Testis (tissue), 3 donors: ENCODE results near the gene FAM184A. TPM values are rescaled to one million over a fixed set of nuclear protein-coding genes. Genes with fewer than 3 reads are reported as not detected.

Source experiments
- DNase-seq: peaks from one replicate; pipeline ENCODE4 v3.0.0-alpha.2; 2019
- H3K27ac ChIP-seq, 2 donors: fragments of 200-600 bp; sonication (generic); one replicate each; pipeline ENCODE4 v1.5.1; 2019
- H3K27me3 ChIP-seq: fragments of 200-600 bp; sonication (generic); one replicate; pipeline ENCODE4 v1.5.1; 2019
- H3K36me3 ChIP-seq: fragments of 200-600 bp; sonication (generic); one replicate; pipeline ENCODE4 v1.5.1; 2017; ENCODE audit warnings: low read depth; ENCODE audit errors: missing control alignments
- H3K4me1 ChIP-seq: fragments of 200-600 bp; sonication (generic); one replicate; pipeline ENCODE4 v1.5.1; 2019
- H3K4me3 ChIP-seq, 2 donors: fragments of 200-600 bp; sonication (generic); one replicate each; pipeline ENCODE4 v1.5.1; 2017 to 2019
- H3K9me3 ChIP-seq: fragments of 200-600 bp; sonication (generic); one replicate; pipeline ENCODE4 v1.5.1; 2017
- CTCF ChIP-seq, 3 experiments: fragments of 450-650 bp in 2 of 3; fragments of 200-600 bp in 1 of 3; sonication (generic) in 1 of 3; IDR thresholded peaks; one replicate each; pipeline ENCODE4 v1.5.1; 2016 to 2019; ENCODE audit warnings: antibody characterized with exemption in 3 of 3, mild to moderate bottlenecking in 2 of 3, moderate library complexity in 1 of 3
- POLR2A ChIP-seq: fragments of 450-650 bp; IDR thresholded peaks from one replicate; pipeline ENCODE4 v1.6.1; 2017; ENCODE audit warnings: antibody characterized with exemption, mild to moderate bottlenecking, moderate library complexity
- WGBS, 2 donors: methylation state at CpG; one replicate each; pipeline ENCODE4 v1.1.5; 2018; 5-methylcytosine and 5-hydroxymethylcytosine counted together
- intact Hi-C: fragments of 100-400 bp; cut with DNase I; formaldehyde crosslinking; loops from one replicate; pipeline ENCODE4 v1.15.1; 2023; ENCODE audit warnings: low total_unique reads
- polyA plus RNA-seq: library from polyadenylated mRNA; stranded (reverse); fragments of 350-450 nt; fragmentation: Illumina TruSeq; extraction: RNeasy Lipid Tissue Mini Kit (QIAGEN cat#74804); gene quantifications from one replicate; pipeline ENCODE4 v1.2.3, GENCODE V29; 2014; ENCODE audit warnings: low read depth, low replicate concordance; ENCODE audit not compliant: insufficient read depth
- total RNA-seq, 2 donors: library from RNA; depleted of rRNA; stranded (reverse); fragments of >200 nt; gene quantifications; one replicate each; pipeline ENCODE4 v1.2.3, GENCODE V29; 2016

Gene FAM184A
- total and polyA plus RNA-seq, 3 donors from 2014 or later: 24.0 to 36.3 (median 24.3) TPM

GRCh38 chr6:118993803-118994251 is 84.6 kb downstream of the FAM184A start:
- H3K4me1 ChIP-seq: no peaks in the 10 kb centered on the region
- WGBS, 2 donors: 94% methylated on average over 3 of the region's 3 CpGs
- H3K27ac ChIP-seq: no peak overlapping the region
- H3K9me3 ChIP-seq: no peaks in the 10 kb centered on the region
- H3K4me3 ChIP-seq: no peak overlapping the region
- no peak for TF ChIP-seq CTCF (IDR thresholded peaks at IDR 0.05)
- TF ChIP-seq POLR2A: no peak
- H3K36me3 ChIP-seq: no peaks in the 10 kb centered on the region
- DNase-seq: no peak
- intact Hi-C loops: no loop called here
- H3K27me3 ChIP-seq: no peaks in the 10 kb centered on the region

GRCh38 chr6:118993358-118993757 is 85.1 kb downstream of the FAM184A start:
- no peaks in the 10 kb centered on the region for H3K9me3 ChIP-seq
- no peak overlapping the region for H3K4me3 ChIP-seq
- H3K36me3 ChIP-seq: no peaks in the 10 kb centered on the region
- TF ChIP-seq CTCF (IDR thresholded peaks at IDR 0.05): no peak
- no peak for TF ChIP-seq POLR2A
- no peak overlapping the region for H3K27ac ChIP-seq
- H3K27me3 ChIP-seq: no peaks in the 10 kb centered on the region
- intact Hi-C loops: no loop called here
- no peaks in the 10 kb centered on the region for H3K4me1 ChIP-seq
- 81 to 92% methylated on average over 1 of the region's 1 CpG for WGBS, 2 donors
- no peak for DNase-seq

- no peak for TF ChIP-seq CTCF (IDR thresholded peaks at IDR 0.05)
- TF ChIP-seq POLR2A: no peak
- WGBS, 2 donors: 93 to 96% methylated on average over 4 of the region's 4 CpGs
- H3K27me3 ChIP-seq: no peaks in the 10 kb centered on the region
- H3K4me1 ChIP-seq: no peaks in the 10 kb centered on the region
- H3K36me3 ChIP-seq: no peaks in the 10 kb centered on the region
- H3K4me3 ChIP-seq: no peak overlapping the region
- no peaks in the 10 kb centered on the region for H3K9me3 ChIP-seq
- H3K27ac ChIP-seq: no peak overlapping the region
- no peak for DNase-seq
- intact Hi-C loops: no loop called here
Measured at GRCh38 chr6:118992186-118992795, 86.2 kb downstream of the FAM184A start.

GRCh38 chr6:118986312-118986711 is 92.2 kb downstream of the FAM184A start:
- TF ChIP-seq POLR2A (no peak), CTCF (IDR thresholded peaks at IDR 0.05) (no peak)
- no peaks in the 10 kb centered on the region for H3K36me3 ChIP-seq
- H3K4me3 ChIP-seq: no peak overlapping the region
- no peaks in the 10 kb centered on the region for H3K9me3 ChIP-seq
- intact Hi-C loops: no loop called here
- no peak for DNase-seq
- H3K27ac ChIP-seq: no peak overlapping the region
- no peaks in the 10 kb centered on the region for H3K27me3 ChIP-seq
- H3K4me1 ChIP-seq: no peaks in the 10 kb centered on the region
- WGBS, 2 donors: 92 to 96% methylated on average over 1 of the region's 1 CpG
